Neutrophil (primary cell): ENCODE data around the gene ZIC5.

Experiments used
- H3K27ac ChIP-seq: fragments of 200-600 bp; sonication (generic); 2 replicates; pipeline ENCODE4 v1.5.1; 2016; ENCODE audit warnings: mild to moderate bottlenecking, moderate library complexity
- H3K27me3 ChIP-seq: fragments of 200-600 bp; sonication (generic); 2 replicates; pipeline ENCODE4 v1.6.0; 2016; ENCODE audit warnings: mild to moderate bottlenecking
- H3K36me3 ChIP-seq: fragments of 200-600 bp; sonication (generic); 2 replicates; pipeline ENCODE4 v1.5.1; 2017
- H3K4me1 ChIP-seq, 2 experiments: fragments of 200-600 bp in 1 of 2; sonication (generic) in 1 of 2; 1 replicate in 1 of 2; 2 replicates in 1 of 2; pipeline versions ENCODE4 v1.5.1 to v1.6.1; 2013 to 2016; ENCODE audit warnings: low read depth in 1 of 2, low read length in 1 of 2, mild to moderate bottlenecking in 1 of 2, moderate library complexity in 1 of 2; ENCODE audit not compliant: control insufficient read depth in 1 of 2, insufficient read depth in 1 of 2
- H3K4me3 ChIP-seq, 2 experiments: fragments of 200-600 bp in 1 of 2; sonication (generic) in 1 of 2; 1 replicate in 1 of 2; 2 replicates in 1 of 2; pipeline ENCODE4 v1.5.1; 2013 to 2016; ENCODE audit warnings: low read depth in 1 of 2, low read length in 1 of 2, mild to moderate bottlenecking in 1 of 2, moderate library complexity in 1 of 2
- H3K9me3 ChIP-seq: fragments of 200-600 bp; sonication (generic); 2 replicates; pipeline ENCODE4 v1.5.1; 2016
- CTCF ChIP-seq: fragments of 200-600 bp; sonication (generic); IDR thresholded peaks from 2 replicates; pipeline ENCODE4 v1.5.1; 2016; ENCODE audit warnings: antibody characterized with exemption

Gene ZIC5

GRCh38 chr13:99989276-99990125 is 17.9 kb upstream of the ZIC5 start:
- peaks cover 100% of the 10 kb centered on the region for H3K27me3 ChIP-seq
- no peak overlapping the region for H3K4me3 ChIP-seq
- no peaks in the 10 kb centered on the region for H3K36me3 ChIP-seq
- no peak overlapping the region for H3K27ac ChIP-seq
- H3K9me3 ChIP-seq, result no peaks in the 10 kb centered on the region
- TF ChIP-seq CTCF, result no peak
- H3K4me1 ChIP-seq, result peaks cover 2 to 7% of the 10 kb centered on the region in 2 experiments

- Histone ChIP-seq H3K4me1 (peaks cover 2 to 7% of the 10 kb centered on the region in 2 experiments), H3K36me3 (no peaks in the 10 kb centered on the region), H3K4me3 (no peak overlapping the region), H3K9me3 (no peaks in the 10 kb centered on the region), H3K27ac (no peak overlapping the region), H3K27me3 (peaks cover 100% of the 10 kb centered on the region)
- no peak for TF ChIP-seq CTCF
These were observed 17.1 kb upstream of the ZIC5 start for GRCh38 chr13:99988529-99989275.

- H3K4me3 ChIP-seq, result no peak overlapping the region
- H3K27me3 ChIP-seq, result peaks cover 100% of the 10 kb centered on the region
- TF ChIP-seq CTCF, result no peak
- H3K4me1 ChIP-seq, result peaks cover 7 to 9% of the 10 kb centered on the region in 2 experiments
- no peaks in the 10 kb centered on the region for H3K9me3 ChIP-seq
- H3K36me3 ChIP-seq, result no peaks in the 10 kb centered on the region
- H3K27ac ChIP-seq, result no peak overlapping the region
These were observed 15.8 kb upstream of the ZIC5 start for GRCh38 chr13:99987154-99988019.

GRCh38 chr13:99986741-99987140 is 15.2 kb upstream of the ZIC5 start:
- peaks cover 7 to 16% of the 10 kb centered on the region in 2 experiments for H3K4me1 ChIP-seq
- no peaks in the 10 kb centered on the region for H3K36me3 ChIP-seq
- H3K9me3 ChIP-seq, result no peaks in the 10 kb centered on the region
- TF ChIP-seq CTCF, result no peak
- no peak overlapping the region for H3K27ac ChIP-seq
- peaks cover 100% of the 10 kb centered on the region for H3K27me3 ChIP-seq
- no peak overlapping the region for H3K4me3 ChIP-seq

GRCh38 chr13:99985886-99986527 is 14.4 kb upstream of the ZIC5 start:
- Histone ChIP-seq H3K27me3 (peaks cover 100% of the 10 kb centered on the region), H3K9me3 (no peaks in the 10 kb centered on the region), H3K4me3 (no peak overlapping the region), H3K27ac (no peak overlapping the region), H3K36me3 (no peaks in the 10 kb centered on the region), H3K4me1 (peaks cover 10 to 23% of the 10 kb centered on the region in 2 experiments)
- no peak for TF ChIP-seq CTCF
